KOPT-K1 (cell line): ENCODE results near the gene CDC6.

ENCODE experiments used
- H3K27ac ChIP-seq: fragments of 200-600 bp; sonication (generic); 2 replicates; pipeline ENCODE4 v1.5.1; 2016; ENCODE audit warnings: antibody characterized with exemption, mild to moderate bottlenecking, low read depth, low read length; ENCODE audit not compliant: poor library complexity, severe bottlenecking
- H3K36me3 ChIP-seq: fragments of 200-600 bp; sonication (generic); 2 replicates; pipeline ENCODE4 v1.5.1; 2017; ENCODE audit warnings: antibody characterized with exemption, mild to moderate bottlenecking, low read length, moderate library complexity; ENCODE audit not compliant: insufficient read depth
- H3K9me3 ChIP-seq: fragments of 200-600 bp; sonication (generic); 2 replicates; pipeline ENCODE4 v1.5.1; 2017; ENCODE audit warnings: antibody characterized with exemption, low read length, mild to moderate bottlenecking; ENCODE audit not compliant: insufficient read depth, poor library complexity, severe bottlenecking

The CDC6 gene

DNA sequence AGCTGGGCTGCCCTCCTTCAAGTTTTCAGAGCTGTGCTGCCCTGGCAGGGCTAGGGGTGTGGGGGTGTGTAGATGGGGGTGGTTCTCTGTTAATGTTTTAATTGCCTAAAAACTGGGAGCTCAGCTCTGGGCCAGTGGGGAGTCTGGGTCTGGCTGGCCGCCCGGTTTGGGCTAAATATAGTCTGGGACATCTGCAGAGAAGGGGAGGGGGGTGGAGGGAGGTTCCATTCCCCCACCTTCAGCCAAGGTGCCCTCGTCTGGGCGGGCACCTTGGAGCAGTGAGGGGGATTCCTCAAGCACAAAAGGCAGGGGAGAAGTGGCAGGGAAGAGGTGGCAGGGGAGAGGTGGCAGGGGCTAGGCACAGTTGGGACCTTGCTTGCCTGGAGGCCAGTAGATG lies 34.3 kb downstream of the CDC6 start:
- H3K36me3 ChIP-seq, result no peaks in the 10 kb centered on the region
- H3K27ac ChIP-seq, result peak overlapping the region; percentile 80

DNA sequence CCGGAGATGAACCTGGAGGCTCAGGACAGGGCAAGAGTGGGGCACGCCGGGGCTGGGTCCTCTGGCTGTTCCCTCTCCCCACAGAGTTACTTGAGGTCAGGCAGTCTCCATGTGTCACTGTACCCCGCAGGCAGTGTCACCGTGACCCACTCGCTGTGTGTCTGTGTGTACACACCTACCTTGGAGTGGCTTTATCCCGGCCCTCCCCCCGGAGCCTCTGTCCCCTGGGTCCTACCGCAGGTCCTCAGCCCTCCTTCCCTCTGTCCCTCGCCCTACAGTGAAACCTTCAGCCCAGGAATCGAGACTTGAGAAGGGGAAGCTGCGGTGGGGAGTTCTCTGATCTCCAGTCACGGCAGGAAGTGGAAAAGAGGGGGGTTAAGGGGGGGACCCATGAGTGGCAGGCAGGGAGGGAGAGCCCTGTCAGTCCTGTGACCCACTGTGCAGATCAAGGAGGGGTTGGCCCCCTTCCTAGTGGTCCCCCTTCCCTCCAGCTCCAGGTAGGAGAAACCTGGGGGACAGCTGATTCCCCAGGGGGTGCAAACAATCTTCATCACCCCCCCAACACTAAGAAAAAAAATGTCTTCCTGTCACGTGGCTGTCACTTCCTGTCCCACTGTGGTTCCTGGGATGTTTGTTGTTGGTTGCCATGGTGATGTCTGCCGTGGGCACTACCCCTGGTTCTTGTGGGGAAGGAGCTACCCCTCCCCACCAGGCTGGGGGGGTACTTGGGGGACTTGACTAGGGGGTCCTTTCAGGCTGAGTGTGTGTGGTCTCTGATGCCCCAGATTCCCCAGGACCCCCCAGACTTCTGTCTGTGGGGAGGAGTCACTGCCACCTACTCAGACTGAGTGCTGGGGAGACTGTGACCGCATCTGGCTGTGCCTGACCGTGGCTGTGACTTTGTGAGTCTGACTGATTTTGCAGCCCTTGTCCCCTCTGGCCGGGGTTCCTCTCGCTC lies 35.0 kb downstream of the CDC6 start:
- H3K27ac ChIP-seq, result peak overlapping the region; percentile 80
- H3K36me3 ChIP-seq, result no peaks in the 10 kb centered on the region
- no peaks in the 10 kb centered on the region for H3K9me3 ChIP-seq

More for the DNA sequence above, 34.3 kb downstream of the CDC6 start:
- H3K9me3 ChIP-seq, result no peaks in the 10 kb centered on the region

DNA sequence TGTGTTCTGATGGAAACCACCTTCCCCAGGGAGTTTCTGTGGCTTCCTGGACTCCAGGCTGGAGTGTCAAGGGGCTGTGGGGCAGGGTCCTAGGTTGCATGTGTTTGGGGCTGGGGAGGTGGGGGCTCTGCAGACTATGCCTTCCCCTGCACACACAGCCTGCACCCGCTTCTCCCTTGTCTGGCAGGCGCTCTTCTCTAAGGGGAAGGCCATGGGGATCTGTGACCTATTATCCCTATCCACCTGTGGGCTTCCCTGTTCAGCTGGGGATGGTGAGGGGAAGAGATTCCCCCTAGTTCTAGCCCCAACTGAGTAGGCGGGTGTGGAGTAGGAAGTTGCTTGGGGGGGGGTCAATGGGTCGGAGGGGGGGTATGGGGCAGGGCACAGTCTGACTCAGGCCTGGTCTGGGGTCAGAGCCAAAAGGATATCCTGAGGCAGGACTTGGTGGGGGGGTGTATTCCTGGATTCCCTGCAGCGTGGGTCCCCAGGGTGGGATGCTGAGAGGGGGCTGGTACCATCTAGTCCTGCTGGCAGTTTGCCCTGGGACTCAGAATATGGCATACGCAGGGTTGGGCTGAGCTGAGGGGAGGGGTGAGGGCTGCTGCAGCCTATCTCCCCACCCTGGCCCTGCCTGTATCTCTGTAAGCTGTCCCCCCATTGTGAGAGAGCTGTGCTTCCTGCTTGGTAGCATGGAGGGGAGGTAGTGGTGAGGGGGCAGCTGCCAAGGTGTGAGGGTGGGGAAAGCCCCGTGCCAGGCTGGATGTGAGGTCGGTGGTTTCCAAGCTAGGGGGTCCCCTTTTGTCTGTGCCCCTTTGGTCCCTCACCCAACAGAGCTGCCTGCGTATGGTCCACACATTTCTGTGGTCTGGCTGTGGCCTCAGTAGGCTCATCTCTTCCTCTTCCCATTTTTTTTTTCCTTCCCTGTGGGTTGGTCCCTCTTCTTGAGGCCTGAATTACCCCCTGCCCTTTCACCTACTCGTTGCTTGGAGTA lies 36.0 kb downstream of the CDC6 start:
- peak overlapping the region; percentile 80 for H3K27ac ChIP-seq
- H3K36me3 ChIP-seq, result no peaks in the 10 kb centered on the region
- no peaks in the 10 kb centered on the region for H3K9me3 ChIP-seq

DNA sequence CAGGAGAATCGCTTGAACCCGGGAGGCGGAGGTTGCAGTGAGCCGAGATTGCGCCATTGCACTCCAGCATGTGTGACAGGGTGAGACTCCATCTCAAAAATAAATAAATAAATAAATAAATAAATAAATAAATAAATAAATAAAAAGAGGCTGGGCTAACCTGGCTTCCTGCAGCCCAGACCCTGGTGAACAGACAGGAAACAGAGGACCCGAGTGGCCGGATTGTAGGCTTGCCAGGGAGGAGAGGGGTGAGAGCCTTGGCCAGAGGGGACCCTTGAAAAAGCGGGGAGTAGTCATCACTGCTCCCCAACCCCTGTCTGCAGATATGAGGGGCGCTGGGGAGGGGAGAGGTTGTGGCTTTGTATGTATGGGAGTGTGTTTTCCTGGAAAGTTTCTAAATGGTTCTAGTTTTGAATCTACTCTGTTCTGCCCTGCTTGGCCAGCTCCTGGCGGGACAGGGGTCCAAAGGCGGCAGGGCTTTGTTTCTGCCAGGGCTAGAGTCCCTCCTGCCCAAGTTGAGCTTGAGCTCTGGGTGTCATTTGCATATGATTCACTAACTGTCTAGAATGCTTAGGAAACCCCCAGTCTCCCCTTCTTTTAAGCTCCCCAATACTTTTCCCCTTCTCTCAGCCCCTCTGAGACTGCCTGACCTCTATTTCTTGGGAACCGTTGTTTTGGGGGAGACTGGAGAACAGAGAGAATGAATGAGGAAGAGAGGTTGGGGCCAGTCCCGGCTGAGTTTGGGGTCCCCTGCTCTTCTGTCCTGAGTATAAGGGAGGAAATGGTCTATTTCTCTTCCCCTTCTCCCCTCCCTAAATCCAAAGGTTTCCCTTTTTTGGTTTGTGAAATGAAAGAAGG lies 37.7 kb downstream of the CDC6 start:
- Histone ChIP-seq H3K9me3 (no peaks in the 10 kb centered on the region), H3K27ac (peak overlapping the region; percentile 75), H3K36me3 (no peaks in the 10 kb centered on the region)

- Histone ChIP-seq H3K9me3 (no peaks in the 10 kb centered on the region), H3K36me3 (no peaks in the 10 kb centered on the region), H3K27ac (peak overlapping the region; percentile 75)
Observed at GRCh38 chr17:40326014-40326831, 38.5 kb downstream of the CDC6 start.

DNA sequence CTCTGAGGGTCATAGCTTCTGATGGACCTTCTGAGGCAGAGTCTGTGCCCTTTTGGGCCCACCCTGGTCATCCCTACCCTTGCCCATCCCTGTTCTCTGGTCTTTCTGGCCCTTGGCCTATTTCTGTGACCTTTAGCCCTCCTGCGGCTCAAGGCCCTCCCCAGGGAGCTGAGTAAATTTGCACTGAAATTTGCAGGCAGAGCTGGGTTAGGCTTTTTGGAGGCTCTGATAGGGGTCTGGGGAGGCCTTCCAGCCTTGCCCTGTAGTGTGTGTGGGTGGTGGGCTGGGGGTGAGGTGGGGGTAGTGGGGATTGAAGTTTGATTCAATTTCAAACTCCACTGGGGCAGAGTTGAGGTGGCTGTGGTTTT lies 39.1 kb downstream of the CDC6 start:
- peak overlapping the region; percentile 75 for H3K27ac ChIP-seq
- H3K9me3 ChIP-seq, result no peaks in the 10 kb centered on the region
- no peaks in the 10 kb centered on the region for H3K36me3 ChIP-seq

GRCh38 chr17:40327244-40327729 lies 39.6 kb downstream of the CDC6 start:
- Histone ChIP-seq H3K36me3 (no peaks in the 10 kb centered on the region), H3K9me3 (no peaks in the 10 kb centered on the region), H3K27ac (peak overlapping the region; percentile 75)

GRCh38 chr17:40327735-40328385 lies 40.2 kb downstream of the CDC6 start:
- Histone ChIP-seq H3K27ac (peak overlapping the region; percentile 75), H3K9me3 (no peaks in the 10 kb centered on the region), H3K36me3 (no peaks in the 10 kb centered on the region)

GRCh38 chr17:40328386-40328766 lies 40.7 kb downstream of the CDC6 start:
- peak overlapping the region; percentile 75 for H3K27ac ChIP-seq
- no peaks in the 10 kb centered on the region for H3K36me3 ChIP-seq
- H3K9me3 ChIP-seq, result no peaks in the 10 kb centered on the region

DNA sequence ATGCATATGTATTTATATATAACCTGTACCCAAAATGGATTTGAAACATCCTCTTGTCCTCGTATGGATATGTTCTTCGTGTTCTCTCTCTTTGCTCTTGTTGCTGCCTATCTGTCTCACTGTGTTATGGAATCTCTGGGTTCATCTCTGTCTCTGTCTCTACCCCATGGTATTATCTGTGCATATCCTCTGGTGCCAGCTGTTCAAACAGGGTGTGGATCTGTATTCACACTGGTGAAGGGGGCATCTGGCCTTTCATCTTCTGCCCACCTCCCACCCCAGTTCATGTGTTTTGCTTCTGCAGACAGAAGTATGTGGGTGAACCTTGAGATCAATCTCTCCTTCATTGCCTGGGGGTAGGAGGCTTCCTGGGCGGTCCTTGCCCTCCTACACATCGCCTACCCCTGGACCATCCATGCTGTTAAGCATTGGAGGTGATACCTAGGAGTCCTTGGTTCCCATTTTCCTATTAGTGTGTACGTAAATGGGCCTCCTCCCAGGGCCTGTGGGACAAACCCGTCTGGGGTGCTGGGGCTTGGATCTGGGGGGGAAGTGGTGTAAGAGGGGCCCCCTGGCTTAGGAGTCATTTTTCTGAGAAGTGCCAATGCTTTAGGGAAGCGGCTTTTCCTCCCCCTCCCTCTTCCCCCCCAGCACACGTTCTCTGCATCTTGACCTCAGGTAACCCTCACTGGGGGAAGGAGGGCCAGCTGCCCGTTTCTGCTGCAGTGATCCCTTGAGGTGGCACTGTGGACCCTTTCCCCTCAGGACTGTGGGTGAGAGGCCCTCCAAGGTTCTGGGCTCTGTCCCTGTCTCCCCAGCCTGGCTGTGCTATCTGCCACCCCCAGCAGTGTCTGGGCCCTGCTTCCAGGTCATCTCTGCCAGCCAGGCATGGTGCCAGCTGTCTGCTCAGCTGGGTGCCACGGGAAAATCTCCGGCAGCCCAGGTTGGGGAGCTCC lies 42.4 kb downstream of the CDC6 start:
- H3K27ac ChIP-seq, result peak overlapping the region; percentile 65
- no peaks in the 10 kb centered on the region for H3K9me3 ChIP-seq
- H3K36me3 ChIP-seq, result no peaks in the 10 kb centered on the region

DNA sequence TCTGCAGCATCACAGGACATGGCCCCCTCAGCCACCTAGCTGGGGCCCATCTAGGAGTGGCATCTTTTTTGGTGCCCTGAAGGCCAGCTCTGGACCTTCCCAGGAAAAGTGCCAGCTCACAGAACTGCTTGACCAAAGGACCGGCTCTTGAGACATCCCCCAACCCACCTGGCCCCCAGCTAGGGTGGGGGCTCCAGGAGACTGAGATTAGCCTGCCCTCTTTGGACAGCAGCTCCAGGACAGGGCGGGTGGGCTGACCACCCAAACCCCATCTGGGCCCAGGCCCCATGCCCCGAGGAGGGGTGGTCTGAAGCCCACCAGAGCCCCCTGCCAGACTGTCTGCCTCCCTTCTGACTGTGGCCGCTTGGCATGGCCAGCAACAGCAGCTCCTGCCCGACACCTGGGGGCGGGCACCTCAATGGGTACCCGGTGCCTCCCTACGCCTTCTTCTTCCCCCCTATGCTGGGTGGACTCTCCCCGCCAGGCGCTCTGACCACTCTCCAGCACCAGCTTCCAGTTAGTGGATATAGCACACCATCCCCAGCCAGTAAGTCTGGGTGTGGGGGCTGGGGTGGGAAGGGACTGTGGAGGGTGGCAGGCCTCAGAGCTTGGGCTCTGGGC lies 43.3 kb downstream of the CDC6 start:
- Histone ChIP-seq H3K27ac (peak overlapping the region; percentile 65), H3K36me3 (no peaks in the 10 kb centered on the region)

More for the DNA sequence above, 43.3 kb downstream of the CDC6 start:
- no peaks in the 10 kb centered on the region for H3K9me3 ChIP-seq
